ENCODE results near the gene GTF2H4.
"Not testable (repeated sequence)": the region's sequence is repeated elsewhere in the genome, so short reads cannot be mapped to it uniquely, and the experiment has no call there.

The GTF2H4 gene

GRCh38 chr6:30924040-30924627 is 16.1 kb downstream of the GTF2H4 start:
- DNase-seq (ENCODE audit: low read depth in 2 of 2): not testable (repeated sequence)

GRCh38 chr6:30926644-30927043 is 18.6 kb downstream of the GTF2H4 start:
- DNase-seq (ENCODE audit: low read depth in 2 of 2): no peak

- DNase-seq (ENCODE audit: low read depth in 2 of 2): not testable (repeated sequence)
Measured at GRCh38 chr6:30927080-30927479, 19.1 kb downstream of the GTF2H4 start.

- no peak for DNase-seq (ENCODE audit: low read depth in 2 of 2)
Measured at GRCh38 chr6:30928677-30929076, 20.7 kb downstream of the GTF2H4 start.

- no peak for DNase-seq (ENCODE audit: low read depth in 2 of 2)
Measured at GRCh38 chr6:30930506-30930905, 22.5 kb downstream of the GTF2H4 start.

- DNase-seq (ENCODE audit: low read depth in 2 of 2): no peak
Measured at GRCh38 chr6:30931272-30931671, 23.3 kb downstream of the GTF2H4 start.

- no peak for DNase-seq (ENCODE audit: low read depth in 2 of 2)
Measured at GRCh38 chr6:30931969-30932645, 24.1 kb downstream of the GTF2H4 start, which contains the start of gene SFTA2. Gene SFTA2, minus strand, starts transcription at chr6:30932170. Its CDS starts 74 bp downstream, at chr6:30932096.

GRCh38 chr6:30932665-30933365 is 24.8 kb downstream of the GTF2H4 start:
- no peak for DNase-seq (ENCODE audit: low read depth in 2 of 2)

- DNase-seq (ENCODE audit: low read depth in 2 of 2): no peak
Measured at GRCh38 chr6:30935018-30935417, 27.0 kb downstream of the GTF2H4 start.

GRCh38 chr6:30937265-30937664 is 29.3 kb downstream of the GTF2H4 start:
- DNase-seq (ENCODE audit: low read depth in 2 of 2): no peak

DNA sequence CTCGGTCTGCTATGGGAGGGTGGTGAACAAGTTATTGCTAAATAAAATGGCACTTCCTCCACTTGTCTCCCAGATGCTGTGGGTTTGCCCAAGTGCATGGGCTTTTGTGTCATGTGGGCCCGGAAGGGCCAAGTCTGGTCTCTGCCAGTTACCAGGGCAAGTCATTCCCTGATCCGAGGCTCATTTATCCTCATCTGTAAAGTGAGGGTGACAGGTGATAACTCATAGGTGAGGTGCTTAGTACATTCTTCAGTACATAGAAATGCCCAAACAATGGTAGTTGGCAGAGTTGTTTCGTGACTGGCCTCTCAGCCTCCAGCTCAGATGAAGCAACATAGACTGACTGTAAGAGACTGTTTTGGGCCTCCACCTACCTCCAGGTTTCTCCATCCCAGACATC is 30.7 kb downstream of the GTF2H4 start:
- DNase-seq (ENCODE audit: low read depth in 2 of 2): no peak

- DNase-seq (ENCODE audit: low read depth in 2 of 2): no peak
Measured at GRCh38 chr6:30939473-30939872, 31.5 kb downstream of the GTF2H4 start.

DNA sequence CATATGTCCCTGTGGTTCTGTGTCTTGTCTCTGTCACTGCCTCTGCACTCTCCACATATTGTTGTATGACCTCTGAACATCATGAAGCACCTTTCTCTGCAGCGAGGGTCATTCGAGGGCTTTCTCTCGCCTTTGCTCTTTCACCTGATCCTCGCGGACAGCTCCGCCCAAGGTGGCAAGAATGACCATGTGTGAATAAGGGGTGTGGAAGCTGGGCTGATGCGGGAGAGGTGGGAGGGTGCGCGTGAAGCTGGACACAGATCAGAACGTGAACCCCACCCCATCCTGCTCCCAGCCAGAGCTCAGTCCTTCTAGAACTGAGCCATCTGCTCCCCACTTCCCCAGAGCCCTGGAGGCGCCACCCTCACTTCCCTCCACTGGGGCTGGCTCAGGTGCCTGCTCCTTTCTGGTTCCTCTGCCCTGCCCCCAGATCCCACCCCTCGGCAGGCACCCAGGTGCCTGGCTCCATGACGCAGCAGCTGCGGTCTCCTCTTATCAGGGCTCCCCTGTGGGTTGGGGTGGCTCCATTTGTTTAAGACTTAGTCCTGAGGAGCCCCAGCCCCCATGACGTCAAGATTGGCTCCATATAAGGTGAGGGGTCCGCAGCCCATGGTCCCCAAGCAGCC is 32.5 kb downstream of the GTF2H4 start, which contains the start of gene MUCL3:
TSS of gene MUCL3 (plus strand) at position 613 of the 626 bp plus-strand sequence. CDS start 27 bp downstream, outside the sequence.
- DNase-seq (ENCODE audit: low read depth in 2 of 2): no peak

- no peak for DNase-seq (ENCODE audit: low read depth in 2 of 2)
Measured at GRCh38 chr6:30942338-30943060, 34.5 kb downstream of the GTF2H4 start.

DNA sequence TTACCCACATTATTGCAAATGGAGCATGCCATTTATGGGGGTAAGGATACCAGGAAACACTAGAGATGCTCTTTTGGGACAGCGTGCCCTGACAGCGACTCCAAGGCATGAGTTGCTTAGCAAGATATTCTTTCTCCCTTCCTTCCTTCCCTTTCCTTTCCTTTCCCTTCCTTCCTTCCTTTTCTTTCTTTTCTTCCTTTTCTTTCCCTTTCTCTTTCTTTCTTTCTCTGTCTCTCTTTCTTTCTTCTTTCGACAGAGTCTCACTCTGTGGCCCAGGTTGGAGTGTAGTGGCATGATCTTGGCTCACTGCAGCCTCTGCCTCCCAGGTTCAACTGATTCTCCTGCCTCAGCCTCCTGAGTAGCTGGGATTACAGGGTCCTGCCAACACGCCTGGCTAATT is 36.0 kb downstream of the GTF2H4 start:
- no peak for DNase-seq (ENCODE audit: low read depth in 2 of 2)

GRCh38 chr6:30945281-30945680 is 37.3 kb downstream of the GTF2H4 start:
- no peak for DNase-seq (ENCODE audit: low read depth in 2 of 2)

DNA sequence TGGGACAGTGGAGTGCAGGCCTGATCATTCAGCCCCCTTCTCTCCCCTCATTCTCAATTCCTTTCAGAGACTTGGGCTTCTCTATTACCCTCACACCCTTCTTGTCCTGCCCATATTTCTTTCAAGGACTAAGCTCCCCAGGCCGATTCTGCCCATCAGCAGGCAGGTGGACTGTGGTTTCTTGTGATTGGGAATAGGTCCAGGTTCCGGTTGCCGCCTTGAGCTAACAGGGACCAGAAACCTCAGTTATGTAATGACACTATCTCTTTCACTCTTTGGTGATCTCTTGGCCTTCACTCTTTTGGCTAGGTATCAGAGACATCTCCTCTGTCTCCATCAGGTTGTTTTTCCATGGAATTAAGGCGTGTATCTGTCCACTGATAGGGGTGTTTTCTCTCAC is 39.2 kb downstream of the GTF2H4 start:
- DNase-seq (ENCODE audit: low read depth in 2 of 2): no peak

GRCh38 chr6:30948811-30949210 is 40.8 kb downstream of the GTF2H4 start:
- no peak for DNase-seq (ENCODE audit: low read depth in 2 of 2)

GRCh38 chr6:30951907-30952469 is 44.0 kb downstream of the GTF2H4 start:
- no peak for DNase-seq (ENCODE audit: low read depth in 2 of 2)

DNA sequence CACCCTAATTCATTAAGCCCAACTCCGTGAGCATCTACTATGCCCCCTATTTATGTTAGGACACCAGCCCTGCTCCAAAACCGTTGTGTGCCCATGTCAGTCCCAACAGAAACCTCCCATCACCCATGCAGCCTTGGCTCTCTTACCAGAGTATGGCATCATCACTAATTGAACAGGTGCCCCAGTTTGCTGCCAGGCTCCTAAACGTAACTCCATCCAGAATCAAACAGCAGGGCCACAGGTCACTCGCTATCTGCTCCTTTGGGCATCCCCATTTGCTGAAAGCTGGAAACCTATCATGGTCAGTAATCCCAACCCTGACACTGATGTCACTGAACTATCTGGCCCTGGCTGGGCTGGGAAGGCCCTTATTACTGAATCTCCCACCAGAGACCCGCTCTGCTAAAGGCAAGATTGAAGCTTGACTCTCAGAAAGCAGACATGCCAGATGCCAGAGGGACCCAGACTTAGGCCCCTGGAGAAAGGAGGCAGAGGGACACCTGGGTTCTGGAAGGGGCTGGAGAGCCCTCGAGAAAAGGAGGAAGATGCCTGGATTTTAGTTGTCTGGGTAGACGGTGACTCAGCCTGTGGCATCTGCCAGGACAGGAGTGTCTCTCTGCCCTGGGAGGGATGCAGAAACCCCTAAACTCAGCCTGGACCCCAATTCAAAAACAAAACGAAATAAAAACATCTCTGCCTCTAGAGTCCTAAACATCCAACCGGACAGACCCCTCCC is 46.8 kb downstream of the GTF2H4 start:
- no peak for DNase-seq (ENCODE audit: low read depth in 2 of 2)

All from activated CD4-positive, alpha-beta T cell treated with anti-CD3 and anti-CD28 coated beads for 24 hours (primary cell).